Measurements from ENCODE around the gene SH2B3. TPM values are rescaled to one million over a fixed set of nuclear protein-coding genes. Genes with fewer than 3 reads are reported as not detected.

The SH2B3 gene
- total RNA-seq, 4 donors from 2014 or later: 14.1 to 36.5 (median 25.6) TPM

- H3K27ac ChIP-seq: no peak overlapping the region
- H3K4me1 ChIP-seq: peaks cover 0 to 58% of the 10 kb centered on the region in 2 donors
- WGBS, 2 donors: 85 to 88% methylated on average over 11 of the region's 11 CpGs
- H3K9me3 ChIP-seq: no peaks in the 10 kb centered on the region
- no peaks in the 10 kb centered on the region for H3K27me3 ChIP-seq
- no peak for TF ChIP-seq POLR2A (IDR thresholded peaks at IDR 0.05)
- no peak for TF ChIP-seq CTCF (IDR thresholded peaks at IDR 0.05)
- DNase-seq: no peak
- no peaks in the 10 kb centered on the region for H3K36me3 ChIP-seq
- H3K4me3 ChIP-seq (replicated peaks in 1 of 3): no peak overlapping the region
- intact Hi-C loops (cut with DNase I): no loop called here
Observed at GRCh38 chr12:111426344-111427185, 20.8 kb downstream of the SH2B3 start.

GRCh38 chr12:111427417-111428074, 21.8 kb downstream of the SH2B3 start:
- no peaks in the 10 kb centered on the region for H3K27me3 ChIP-seq
- no peaks in the 10 kb centered on the region for H3K36me3 ChIP-seq
- H3K4me3 ChIP-seq (replicated peaks in 1 of 3): no peak overlapping the region
- 88 to 99% methylated on average over 7 of the region's 7 CpGs for WGBS, 2 donors
- TF ChIP-seq POLR2A (IDR thresholded peaks at IDR 0.05) (no peak), CTCF (IDR thresholded peaks at IDR 0.05) (no peak)
- peaks cover 0 to 58% of the 10 kb centered on the region in 2 donors for H3K4me1 ChIP-seq
- intact Hi-C loops (cut with DNase I): no loop called here
- peak overlapping the region in 2 of 3 donors; percentile 44 to 50 for H3K27ac ChIP-seq
- no peak for DNase-seq
- H3K9me3 ChIP-seq: no peaks in the 10 kb centered on the region

GRCh38 chr12:111428081-111428727, 22.5 kb downstream of the SH2B3 start:
- Histone ChIP-seq H3K4me3 (replicated peaks in 1 of 3) (no peak overlapping the region), H3K27me3 (no peaks in the 10 kb centered on the region), H3K27ac (peak overlapping the region in 2 of 3 donors; percentile 44 to 50), H3K4me1 (peaks cover 0 to 58% of the 10 kb centered on the region in 2 donors), H3K9me3 (no peaks in the 10 kb centered on the region), H3K36me3 (no peaks in the 10 kb centered on the region)
- WGBS, 2 donors: 83 to 86% methylated on average over 2 to 4 of the region's 9 CpGs
- no peak for DNase-seq
- intact Hi-C loops (cut with DNase I): no loop called here
- TF ChIP-seq CTCF (IDR thresholded peaks at IDR 0.05): no peak
- no peak for TF ChIP-seq POLR2A (IDR thresholded peaks at IDR 0.05)

GRCh38 chr12:111428728-111429175, 23.0 kb downstream of the SH2B3 start:
- Histone ChIP-seq H3K27me3 (no peaks in the 10 kb centered on the region), H3K27ac (peak overlapping the region in 2 of 3 donors; percentile 59 to 71), H3K4me1 (peaks cover 0 to 63% of the 10 kb centered on the region in 2 donors), H3K9me3 (no peaks in the 10 kb centered on the region), H3K4me3 (replicated peaks in 1 of 3) (no peak overlapping the region), H3K36me3 (no peaks in the 10 kb centered on the region)
- intact Hi-C loops (cut with DNase I): no loop called here
- DNase-seq: peak; percentile 23
- TF ChIP-seq POLR2A (IDR thresholded peaks at IDR 0.05) (no peak), CTCF (IDR thresholded peaks at IDR 0.05) (no peak)
- 76% methylated on average over 18 to 21 of the region's 21 CpGs for WGBS, 2 donors

All from thyroid gland (tissue), 4 donors.